Glutamatergic neuron (in vitro differentiated cells): ENCODE measurements around the gene NPTX1. TPM values are rescaled to one million over a fixed set of nuclear protein-coding genes. Genes with fewer than 3 reads are reported as not detected.

Experiments used
- DNase-seq: peaks from one replicate; pipeline ENCODE4 v3.0.0; 2022
- H3K27ac Mint-ChIP-seq: one replicate; pipeline ENCODE4 v1.8.0; 2020; ENCODE audit warnings: mild to moderate bottlenecking, mixed read lengths, inconsistent platforms; ENCODE audit not compliant: unreplicated experiment
- H3K27me3 Mint-ChIP-seq: one replicate; pipeline ENCODE4 v1.8.0; 2020; ENCODE audit warnings: mild to moderate bottlenecking, moderate library complexity, mixed read lengths, inconsistent platforms; ENCODE audit not compliant: unreplicated experiment
- H3K36me3 Mint-ChIP-seq: one replicate; pipeline ENCODE4 v1.8.0; 2020; ENCODE audit warnings: mild to moderate bottlenecking, mixed read lengths, inconsistent platforms; ENCODE audit not compliant: unreplicated experiment
- H3K4me1 Mint-ChIP-seq: one replicate; pipeline ENCODE4 v1.8.0; 2020; ENCODE audit warnings: mild to moderate bottlenecking, low read depth, mixed read lengths, inconsistent platforms; ENCODE audit not compliant: unreplicated experiment
- H3K4me3 Mint-ChIP-seq: one replicate; pipeline ENCODE4 v1.8.0; 2020; ENCODE audit warnings: mild to moderate bottlenecking, mixed read lengths, inconsistent platforms; ENCODE audit not compliant: unreplicated experiment
- H3K9me3 Mint-ChIP-seq: one replicate; pipeline ENCODE4 v1.8.0; 2020; ENCODE audit warnings: mild to moderate bottlenecking, moderate library complexity, mixed read lengths, inconsistent platforms; ENCODE audit not compliant: unreplicated experiment
- total RNA-seq: library from RNA; stranded (reverse); fragmentation: NEBNext Ultra II Directional; extraction: Animal tissue kit (Norgen Biotek cat#: 25700); gene quantifications from one replicate; pipeline ENCODE4 v1.2.1, GENCODE V29; 2021; ENCODE audit not compliant: unreplicated experiment
- TF ChIP-seq, protein P1 (sequence below): fragments of 200-600 bp; sonication (generic); IDR thresholded peaks from one replicate; pipeline ENCODE4 v1.5.0; 2021; ENCODE audit not compliant: partially characterized antibody, unreplicated experiment

The NPTX1 gene
- total RNA-seq, 1 donor from 2014 or later, result 18.1 TPM

DNA sequence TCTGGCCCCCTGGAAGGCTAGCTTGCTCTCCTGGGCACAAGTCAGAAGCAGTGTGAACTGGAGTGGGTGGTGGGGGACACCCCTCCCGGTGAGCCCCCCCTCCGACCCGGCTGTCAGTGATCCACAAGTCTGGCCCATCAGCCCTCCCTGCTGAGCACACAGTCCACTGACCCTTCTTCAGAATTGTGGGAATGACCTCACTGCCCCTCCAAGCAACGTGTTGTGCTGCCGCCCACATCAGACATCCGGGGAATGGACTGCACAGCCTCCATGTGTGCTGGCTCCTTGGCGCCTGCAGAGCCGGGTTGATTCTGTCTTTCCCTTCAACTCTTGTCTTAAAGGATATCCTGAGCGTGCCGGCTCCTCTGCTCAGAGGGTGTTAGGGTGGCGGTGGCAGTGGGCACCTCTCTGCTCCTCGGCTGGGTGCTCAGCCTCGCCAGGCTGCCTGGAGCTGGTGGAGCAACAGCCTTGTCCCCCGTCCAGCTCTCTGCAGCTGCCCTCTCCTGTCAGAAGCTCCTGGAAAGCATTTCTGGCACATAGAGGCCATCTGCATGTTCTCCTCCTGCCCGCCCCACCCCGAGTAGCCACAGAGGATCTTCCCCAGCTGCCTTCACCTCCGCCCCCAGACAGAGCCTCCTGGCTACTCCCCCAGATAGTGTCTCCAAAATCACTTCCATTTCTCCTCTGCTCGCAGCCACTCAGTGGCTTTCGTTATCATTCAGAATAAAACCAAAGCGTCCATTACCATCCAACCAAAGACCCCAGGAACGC is 19.8 kb downstream of the NPTX1 start:
- Mint-ChIP-seq H3K4me1 (peaks cover 37% of the 10 kb centered on the region), H3K27ac (no peak overlapping the region), H3K27me3 (peaks cover 12% of the 10 kb centered on the region), H3K4me3 (peak overlapping the region; percentile 12), H3K9me3 (peaks cover 19% of the 10 kb centered on the region), H3K36me3 (no peaks in the 10 kb centered on the region)
- no peak for DNase-seq
- TF ChIP-seq, protein P1, sequence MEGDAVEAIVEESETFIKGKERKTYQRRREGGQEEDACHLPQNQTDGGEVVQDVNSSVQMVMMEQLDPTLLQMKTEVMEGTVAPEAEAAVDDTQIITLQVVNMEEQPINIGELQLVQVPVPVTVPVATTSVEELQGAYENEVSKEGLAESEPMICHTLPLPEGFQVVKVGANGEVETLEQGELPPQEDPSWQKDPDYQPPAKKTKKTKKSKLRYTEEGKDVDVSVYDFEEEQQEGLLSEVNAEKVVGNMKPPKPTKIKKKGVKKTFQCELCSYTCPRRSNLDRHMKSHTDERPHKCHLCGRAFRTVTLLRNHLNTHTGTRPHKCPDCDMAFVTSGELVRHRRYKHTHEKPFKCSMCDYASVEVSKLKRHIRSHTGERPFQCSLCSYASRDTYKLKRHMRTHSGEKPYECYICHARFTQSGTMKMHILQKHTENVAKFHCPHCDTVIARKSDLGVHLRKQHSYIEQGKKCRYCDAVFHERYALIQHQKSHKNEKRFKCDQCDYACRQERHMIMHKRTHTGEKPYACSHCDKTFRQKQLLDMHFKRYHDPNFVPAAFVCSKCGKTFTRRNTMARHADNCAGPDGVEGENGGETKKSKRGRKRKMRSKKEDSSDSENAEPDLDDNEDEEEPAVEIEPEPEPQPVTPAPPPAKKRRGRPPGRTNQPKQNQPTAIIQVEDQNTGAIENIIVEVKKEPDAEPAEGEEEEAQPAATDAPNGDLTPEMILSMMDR, result no peak

GRCh38 chr17:80455784-80456183 is 20.6 kb downstream of the NPTX1 start:
- Mint-ChIP-seq H3K36me3 (no peaks in the 10 kb centered on the region), H3K9me3 (peaks cover 17% of the 10 kb centered on the region), H3K4me1 (peaks cover 36% of the 10 kb centered on the region), H3K27me3 (peaks cover 12% of the 10 kb centered on the region), H3K4me3 (peak overlapping the region; percentile 91), H3K27ac (peak overlapping the region; percentile 93)
- TF ChIP-seq, protein P1, result no peak
- no peak for DNase-seq

DNA sequence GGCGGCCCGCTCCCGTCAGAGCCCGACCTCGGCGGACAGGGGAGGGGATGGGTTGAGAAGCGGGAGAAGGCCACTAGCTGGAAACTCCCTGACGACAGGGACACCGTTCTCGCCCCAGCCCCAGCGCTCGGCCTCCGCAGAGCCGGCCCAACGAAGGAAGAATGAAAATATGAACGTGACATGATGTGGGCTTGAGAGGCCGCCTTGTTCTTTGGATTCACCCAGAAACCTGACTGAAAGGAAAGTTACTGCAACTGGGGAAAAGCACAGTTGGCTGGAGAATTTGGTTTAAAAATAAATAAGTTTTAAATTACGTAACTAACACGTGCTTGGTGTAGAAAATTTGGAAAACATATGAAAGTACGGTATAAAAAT is 21.1 kb downstream of the NPTX1 start:
- Mint-ChIP-seq H3K36me3 (no peaks in the 10 kb centered on the region), H3K4me1 (peaks cover 34% of the 10 kb centered on the region), H3K27me3 (peaks cover 12% of the 10 kb centered on the region), H3K4me3 (peak overlapping the region; percentile 91), H3K9me3 (peaks cover 17% of the 10 kb centered on the region), H3K27ac (peak overlapping the region; percentile 93)
- DNase-seq, result peak; percentile 76
- TF ChIP-seq, protein P1, result no peak

DNA sequence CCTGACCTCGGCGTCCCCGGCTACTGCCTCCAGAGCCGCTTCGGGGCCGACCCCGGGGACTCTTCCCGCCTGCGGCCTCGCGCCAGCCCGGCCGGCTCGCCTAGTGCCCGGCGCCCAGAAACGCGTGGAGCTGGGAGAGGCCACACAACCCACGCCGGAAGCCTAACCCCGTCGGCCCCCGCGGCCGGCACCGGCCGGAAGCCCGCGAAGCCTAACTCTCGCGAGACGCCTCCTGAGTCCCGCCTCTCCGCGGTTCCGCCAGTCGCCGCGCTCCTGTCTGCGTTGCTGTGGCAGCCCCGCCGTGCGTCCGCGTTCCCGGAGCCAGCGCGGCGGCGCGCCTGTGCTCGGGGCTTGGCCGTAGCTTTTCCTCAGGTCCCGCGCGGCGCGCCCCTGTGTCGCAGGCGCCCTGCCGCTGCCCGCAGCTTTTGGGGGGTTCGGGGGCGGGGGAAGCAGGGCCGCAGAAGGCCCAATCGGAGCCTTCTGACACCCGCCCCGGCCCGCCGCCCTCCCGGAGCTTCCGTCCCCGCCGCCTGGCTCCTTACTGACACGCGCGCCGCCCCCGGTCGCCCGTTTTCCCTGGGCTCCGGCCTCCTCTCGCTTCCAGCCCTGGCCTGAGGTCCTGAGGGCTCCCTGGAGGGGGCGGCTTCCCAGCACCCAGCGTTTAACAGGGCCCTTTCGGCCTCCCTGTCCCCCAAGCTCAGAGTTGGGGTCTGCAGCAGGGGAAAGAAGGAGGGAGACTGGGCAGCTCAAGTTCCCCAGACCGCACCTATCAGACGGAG is 21.7 kb downstream of the NPTX1 start:
- Mint-ChIP-seq H3K27ac (peak overlapping the region; percentile 93), H3K4me1 (peaks cover 35% of the 10 kb centered on the region), H3K4me3 (peak overlapping the region; percentile 91), H3K27me3 (peaks cover 12% of the 10 kb centered on the region), H3K36me3 (no peaks in the 10 kb centered on the region), H3K9me3 (peaks cover 17% of the 10 kb centered on the region)
- peak; percentile 97 for DNase-seq
- TF ChIP-seq, protein P1, result no peak

- H3K27ac Mint-ChIP-seq, result peak overlapping the region; percentile 97
- TF ChIP-seq, protein P1, result no peak
- H3K36me3 Mint-ChIP-seq, result no peaks in the 10 kb centered on the region
- H3K4me3 Mint-ChIP-seq, result peak overlapping the region; percentile 95
- H3K9me3 Mint-ChIP-seq, result peaks cover 15% of the 10 kb centered on the region
- H3K4me1 Mint-ChIP-seq, result peaks cover 35% of the 10 kb centered on the region
- H3K27me3 Mint-ChIP-seq, result peaks cover 12% of the 10 kb centered on the region
- no peak for DNase-seq
Measured at GRCh38 chr17:80453998-80454556, 22.3 kb downstream of the NPTX1 start.
